GM12874 (cell line): Measurements from ENCODE around the gene MLIP.

ENCODE experiments used
- CTCF ChIP-seq: IDR thresholded peaks from 2 replicates; pipeline ENCODE4 v1.5.1; 2011; ENCODE audit warnings: low read depth, mild to moderate bottlenecking, control low read depth, low read length, moderate library complexity; ENCODE audit not compliant: insufficient read depth

Gene MLIP

GRCh38 chr6:54299542-54300269 lies 188.5 kb downstream of the MLIP start:
- no peak for TF ChIP-seq CTCF

GRCh38 chr6:54301770-54302169 lies 190.5 kb downstream of the MLIP start:
- no peak for TF ChIP-seq CTCF

GRCh38 chr6:54307439-54307910 lies 196.2 kb downstream of the MLIP start:
- no peak for TF ChIP-seq CTCF

- TF ChIP-seq CTCF, result no peak
These were observed 197.2 kb downstream of the MLIP start, which contains the start of gene TINAG for GRCh38 chr6:54308289-54308985. TSS of gene TINAG (plus strand) at chr6:54308441. CDS start at chr6:54308551, 110 bp downstream.

- TF ChIP-seq CTCF, result no peak
These were observed 197.7 kb downstream of the MLIP start for GRCh38 chr6:54308986-54309315.

GRCh38 chr6:54310377-54311152 lies 199.3 kb downstream of the MLIP start:
- TF ChIP-seq CTCF, result no peak

GRCh38 chr6:54315656-54316055 lies 204.4 kb downstream of the MLIP start:
- no peak for TF ChIP-seq CTCF
